DMS79 (cell line): ENCODE measurements around the gene ZNF165.
A peak's percentile ranks its signal among the peaks of the same experiment; 100 is the strongest.
"Not testable (repeated sequence)": the region's sequence is repeated elsewhere in the genome, so short reads cannot be mapped to it uniquely, and the experiment has no call there.

Experiments used
- DNase-seq: peaks from one replicate; lab custom pipeline; 2025; lab: John Stamatoyannopoulos, UW

The ZNF165 gene

GRCh38 chr6:28080381-28080630, at the start of gene ZNF165:
TSS of gene ZNF165 (plus strand) at chr6:28080568. CDS start at chr6:28085481, 4,913 bp downstream.
- DNase-seq = not testable (repeated sequence)

GRCh38 chr6:28053584-28053983, 26.8 kb upstream of the ZNF165 start:
- no peak for DNase-seq

GRCh38 chr6:28060405-28060804, 20.0 kb upstream of the ZNF165 start:
- no peak for DNase-seq

- no peak for DNase-seq
Measured at GRCh38 chr6:28064272-28064671, 16.1 kb upstream of the ZNF165 start.

DNA sequence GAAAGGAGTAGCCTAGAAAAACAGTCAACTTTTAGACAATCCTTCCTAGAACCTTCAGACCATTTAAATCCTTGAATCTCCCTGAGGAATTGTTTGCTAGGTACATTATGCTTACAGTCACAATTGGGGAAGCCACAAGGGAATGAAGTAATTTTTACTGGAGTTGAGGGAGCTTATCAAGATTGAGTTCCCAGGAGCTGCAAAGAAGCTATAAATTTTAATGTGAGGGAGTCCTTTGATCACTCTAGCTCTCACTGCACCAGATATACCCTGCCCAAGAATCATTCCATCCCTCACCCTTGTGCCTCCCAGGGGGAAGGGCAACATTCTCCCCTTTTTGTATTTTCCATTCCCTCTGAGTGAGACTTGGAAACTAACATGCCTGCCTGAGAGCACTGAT, 12.3 kb upstream of the ZNF165 start:
- DNase-seq = no peak

- not testable (repeated sequence) for DNase-seq
Measured at GRCh38 chr6:28070968-28071367, 9.4 kb upstream of the ZNF165 start.

DNA sequence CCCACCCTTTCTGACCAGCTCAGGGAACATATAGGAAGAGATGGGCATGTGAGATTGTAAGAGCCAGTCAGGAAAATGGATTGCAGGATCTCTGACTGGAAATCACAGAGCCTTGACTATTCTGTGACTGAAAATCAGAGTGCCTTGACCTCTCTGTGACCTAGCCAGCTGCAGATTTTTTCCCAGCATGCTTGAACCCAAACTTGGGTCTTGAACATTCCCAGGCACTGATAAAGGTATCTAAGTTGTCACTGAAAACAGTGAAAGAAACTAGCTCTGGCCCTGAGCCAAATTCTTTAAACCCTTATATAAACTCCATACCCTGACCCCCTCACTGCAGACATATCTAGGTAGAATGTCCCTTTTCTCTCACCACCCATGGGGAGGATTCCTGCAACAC, 2.3 kb upstream of the ZNF165 start:
- no peak for DNase-seq

GRCh38 chr6:28078836-28079235, 1.5 kb upstream of the ZNF165 start:
- DNase-seq = no peak

GRCh38 chr6:28080631-28081485, 490 bp downstream of the ZNF165 start:
- DNase-seq = peak; percentile 86

DNA sequence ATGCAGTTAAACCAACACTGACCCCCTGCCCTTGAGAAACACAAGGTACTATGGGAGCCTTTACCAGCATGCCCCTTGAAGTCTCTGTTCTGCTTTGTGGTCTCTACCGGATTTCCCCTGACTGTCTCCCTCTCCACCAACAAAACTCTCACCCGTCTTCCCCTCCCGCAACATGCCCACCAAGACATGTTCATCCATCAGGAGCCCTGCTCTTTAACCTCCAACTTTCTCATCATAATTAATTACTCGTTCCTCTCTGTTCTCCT, 1.1 kb downstream of the ZNF165 start:
- DNase-seq = no peak

DNA sequence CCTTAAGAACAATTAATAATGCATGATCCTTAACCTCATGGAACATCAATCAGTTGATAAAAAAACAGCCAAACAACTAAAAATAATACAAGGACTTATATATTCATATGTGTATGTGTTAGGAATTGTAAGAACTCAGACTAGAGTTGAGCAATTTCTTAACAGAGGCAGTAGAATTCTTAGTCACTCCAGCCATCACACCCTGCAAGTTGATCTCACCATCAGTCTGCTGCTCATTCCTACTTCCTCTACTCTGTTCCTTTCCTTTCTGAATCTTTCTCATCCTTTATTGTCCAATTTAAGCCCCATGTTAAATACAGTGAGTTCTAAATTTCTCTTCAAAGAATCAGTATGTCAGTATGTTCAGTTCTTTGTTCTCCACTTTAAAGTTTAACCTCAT, 2.6 kb downstream of the ZNF165 start:
- DNase-seq = no peak

GRCh38 chr6:28089054-28089453, 8.7 kb downstream of the ZNF165 start:
- DNase-seq = no peak

DNA sequence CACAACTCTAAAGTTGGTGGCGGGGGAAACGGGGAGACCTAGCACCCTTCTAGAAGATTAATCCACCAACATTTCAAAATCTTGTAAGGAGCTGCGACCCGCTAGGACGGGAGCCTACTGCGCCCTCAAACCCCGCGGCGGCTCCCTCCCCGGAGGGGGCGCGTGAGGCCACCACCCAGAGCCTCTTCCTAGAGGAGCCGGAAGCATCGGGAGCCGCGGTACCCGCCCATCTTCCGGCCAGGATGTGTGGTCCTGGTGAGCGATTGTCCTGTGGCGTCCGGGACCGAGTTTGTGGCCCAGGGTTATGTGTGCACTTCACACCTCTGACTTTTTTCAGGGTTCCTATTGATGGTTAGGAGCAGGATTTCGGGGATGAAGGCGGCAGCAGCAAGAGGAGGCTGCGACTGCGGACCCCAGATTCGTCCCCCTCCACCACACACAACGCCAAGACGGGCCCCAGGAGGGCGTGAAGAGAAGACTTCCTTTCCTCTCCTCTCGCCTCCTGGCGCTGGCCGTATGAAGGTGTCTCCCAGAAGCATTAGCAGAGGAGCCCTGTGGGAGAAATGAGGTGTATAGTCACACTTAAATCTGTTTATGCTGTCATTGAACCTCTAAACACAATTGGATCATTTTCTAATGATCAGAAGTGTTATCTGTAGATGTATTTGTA, 10.7 kb downstream of the ZNF165 start:
- no peak for DNase-seq

DNA sequence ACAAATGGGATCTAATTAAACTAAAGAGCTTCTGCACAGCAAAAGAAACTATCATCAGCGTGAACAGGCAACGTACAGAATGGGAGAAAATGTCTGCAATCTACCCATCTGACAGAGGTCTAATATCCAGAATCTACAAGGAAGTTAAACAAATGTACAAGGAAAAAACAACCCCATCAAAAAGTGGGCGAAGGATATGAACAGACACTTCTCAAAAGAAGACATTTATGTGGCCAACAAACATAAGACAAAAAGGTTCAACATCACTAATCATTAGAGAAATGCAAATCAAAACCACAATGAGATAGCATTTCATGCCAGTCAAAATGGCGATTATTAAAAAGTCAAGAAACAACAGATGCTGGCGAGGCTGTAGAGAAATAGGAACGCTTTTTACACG, 21.9 kb downstream of the ZNF165 start:
- DNase-seq = not testable (repeated sequence)

- not testable (repeated sequence) for DNase-seq
Measured at GRCh38 chr6:28102699-28103098, 22.3 kb downstream of the ZNF165 start.

DNA sequence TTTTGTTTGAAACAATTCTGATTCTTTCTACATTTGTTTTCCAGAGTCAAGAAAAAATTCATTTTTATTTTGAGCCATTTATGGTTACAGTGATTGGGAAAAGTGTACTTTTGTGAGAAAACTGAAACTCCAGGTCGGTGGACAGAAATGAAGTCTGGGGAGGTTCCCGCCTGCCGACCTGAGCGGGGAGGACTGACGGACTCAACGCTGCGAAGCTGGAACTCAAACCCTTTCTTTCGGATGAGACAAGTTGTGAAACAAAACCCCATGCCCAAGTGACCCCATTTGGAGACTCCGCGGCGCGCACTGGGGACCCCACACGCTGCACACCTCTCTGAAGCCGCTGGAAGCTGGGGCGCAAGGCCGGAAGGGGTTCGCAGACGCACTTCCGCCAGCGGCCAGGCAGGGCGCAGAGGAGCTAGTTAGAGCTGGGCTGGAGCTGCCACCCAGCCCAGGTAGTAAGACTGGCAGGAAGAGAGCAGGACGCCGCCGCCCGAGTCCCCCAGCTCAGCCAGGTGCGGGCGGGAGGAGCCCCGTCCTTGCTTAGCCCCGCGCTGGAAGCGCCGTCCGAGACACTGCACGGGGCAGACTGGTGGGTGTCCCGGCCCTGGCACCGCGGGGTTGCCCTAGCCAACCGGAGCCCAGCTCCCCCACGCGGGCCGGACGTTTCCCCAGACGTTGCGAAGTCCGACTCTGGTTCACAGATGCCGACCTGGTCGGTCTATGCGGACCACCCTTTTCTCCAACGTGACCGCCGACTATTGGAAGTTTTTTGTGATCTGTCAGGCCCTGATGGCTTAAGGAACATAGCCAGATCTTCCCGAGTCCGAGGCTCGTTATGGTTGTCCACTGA, 24.2 kb downstream of the ZNF165 start:
- peak; percentile 71 for DNase-seq

DNA sequence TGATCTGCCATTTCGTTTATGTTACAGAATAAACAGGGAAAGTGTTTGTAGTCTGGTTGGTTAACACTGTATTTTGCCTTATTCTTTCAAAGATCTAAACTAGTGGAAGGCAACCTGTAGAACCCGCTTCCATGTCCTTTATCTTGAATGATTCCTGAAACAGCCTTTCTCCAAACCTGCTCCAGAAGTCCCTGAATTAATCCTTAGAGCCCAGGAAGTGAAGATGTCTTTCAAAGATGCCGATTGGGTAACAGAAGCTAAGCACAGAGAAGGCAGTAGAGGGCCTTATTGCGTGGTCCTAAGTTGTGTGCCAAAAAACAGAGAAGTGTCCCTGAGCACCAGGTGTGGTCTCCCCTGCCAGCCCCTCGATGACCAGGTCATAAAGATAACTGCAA, 24.9 kb downstream of the ZNF165 start:
- DNase-seq = no peak

- no peak for DNase-seq
Measured at GRCh38 chr6:28107506-28107905, 27.1 kb downstream of the ZNF165 start.

GRCh38 chr6:28111964-28112363, 31.6 kb downstream of the ZNF165 start:
- DNase-seq = no peak

GRCh38 chr6:28115799-28116198, 35.4 kb downstream of the ZNF165 start:
- no peak for DNase-seq

DNA sequence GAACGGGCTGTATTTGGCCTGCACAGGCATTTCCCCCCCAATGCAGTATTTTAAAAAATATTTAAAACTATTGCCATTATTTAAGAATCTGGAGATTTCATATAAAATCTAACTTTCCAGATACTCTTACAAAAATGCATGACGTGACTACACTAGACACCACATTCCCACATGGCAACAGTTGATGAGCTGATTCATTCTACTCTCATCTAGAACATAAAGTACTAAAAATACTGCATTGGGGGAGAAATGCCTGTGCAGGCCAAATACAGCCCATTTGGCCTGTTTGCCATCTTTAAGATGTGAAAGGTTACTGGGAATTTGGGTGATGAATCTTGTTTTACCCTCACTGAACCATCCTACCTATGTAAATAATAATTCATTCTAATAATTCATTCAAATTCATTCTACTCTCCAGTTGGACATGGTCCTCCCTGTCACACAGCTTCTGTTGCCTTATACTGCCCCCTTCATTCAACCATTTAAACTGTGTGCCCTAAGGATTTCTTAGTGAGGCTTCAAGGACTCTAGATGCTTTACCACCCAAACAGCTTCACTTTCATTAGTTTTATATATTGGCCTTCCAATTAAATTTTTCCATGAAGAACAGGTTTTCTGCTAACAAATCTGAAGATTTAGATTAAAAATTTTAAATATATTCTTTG, 37.1 kb downstream of the ZNF165 start:
- DNase-seq = no peak

- no peak for DNase-seq
Measured at GRCh38 chr6:28118217-28118616, 37.8 kb downstream of the ZNF165 start.

GRCh38 chr6:28121876-28122275, 41.5 kb downstream of the ZNF165 start:
- no peak for DNase-seq
